GM18907 (cell line): ENCODE measurements around the gene OPN1MW2.
"Not testable (repeated sequence)": the region's sequence is repeated elsewhere in the genome, so short reads cannot be mapped to it uniquely, and the experiment has no call there.

Source experiments
- ATAC-seq: cut with Tn5 transposase; IDR thresholded peaks from one replicate; pipeline ENCODE4 v1.9.1; 2021; ENCODE audit warnings: mild to moderate bottlenecking, moderate library complexity; ENCODE audit not compliant: unreplicated experiment

Gene OPN1MW2

GRCh38 chrX:154263072-154263471 is 43.5 kb downstream of the OPN1MW2 start:
- ATAC-seq, result not testable (repeated sequence)

- not testable (repeated sequence) for ATAC-seq
Observed at GRCh38 chrX:154269245-154269644, 49.7 kb downstream of the OPN1MW2 start.
